HG03139 (cell line): ENCODE data around the gene ZNF460.
A peak's percentile ranks its signal among the peaks of the same experiment; 100 is the strongest.
"Not testable (repeated sequence)": the region's sequence is repeated elsewhere in the genome, so short reads cannot be mapped to it uniquely, and the experiment has no call there.

Experiments
- ATAC-seq: cut with Tn5 transposase; IDR thresholded peaks from one replicate; pipeline ENCODE4 v1.9.1; 2021; ENCODE audit not compliant: unreplicated experiment

The ZNF460 gene

GRCh38 chr19:57280165-57280961 is at the start of gene ZNF460:
ZNF460 (plus strand) TSS chr19:57280485; CDS start chr19:57280807, 322 bp downstream.
- ATAC-seq, result peak; percentile 67

GRCh38 chr19:57231686-57232085 is 48.6 kb upstream of the ZNF460 start:
- ATAC-seq, result no peak

GRCh38 chr19:57233207-57233606 is 47.1 kb upstream of the ZNF460 start:
- ATAC-seq, result no peak

GRCh38 chr19:57239982-57240310 is 40.3 kb upstream of the ZNF460 start:
- no peak for ATAC-seq

GRCh38 chr19:57240311-57241090 is 39.8 kb upstream of the ZNF460 start, which contains the start of gene ZNF805:
ZNF805 (plus strand) TSS chr19:57240632; CDS start chr19:57240892, 260 bp downstream.
- ATAC-seq, result peak; percentile 86

GRCh38 chr19:57241176-57241575 is 39.1 kb upstream of the ZNF460 start:
- no peak for ATAC-seq

GRCh38 chr19:57242821-57243220 is 37.5 kb upstream of the ZNF460 start:
- ATAC-seq, result no peak

- no peak for ATAC-seq
Measured at GRCh38 chr19:57244513-57244912, 35.8 kb upstream of the ZNF460 start.

- ATAC-seq, result no peak
Measured at GRCh38 chr19:57245066-57245465, 35.2 kb upstream of the ZNF460 start.

- no peak for ATAC-seq
Measured at GRCh38 chr19:57245959-57246358, 34.3 kb upstream of the ZNF460 start.

- no peak for ATAC-seq
Measured at GRCh38 chr19:57248646-57249045, 31.6 kb upstream of the ZNF460 start.

- no peak for ATAC-seq
Measured at GRCh38 chr19:57249329-57249728, 31.0 kb upstream of the ZNF460 start.

GRCh38 chr19:57253767-57254166 is 26.5 kb upstream of the ZNF460 start:
- ATAC-seq, result not testable (repeated sequence)

- no peak for ATAC-seq
Measured at GRCh38 chr19:57262044-57262443, 18.2 kb upstream of the ZNF460 start.

GRCh38 chr19:57263244-57263741 is 17.0 kb upstream of the ZNF460 start:
- no peak for ATAC-seq

- no peak for ATAC-seq
Measured at GRCh38 chr19:57267291-57267690, 13.0 kb upstream of the ZNF460 start.

GRCh38 chr19:57269515-57270250 is 10.6 kb upstream of the ZNF460 start:
- ATAC-seq, result no peak

GRCh38 chr19:57271280-57271679 is 9.0 kb upstream of the ZNF460 start:
- ATAC-seq, result no peak

GRCh38 chr19:57273014-57273413 is 7.3 kb upstream of the ZNF460 start:
- ATAC-seq, result no peak

- ATAC-seq, result no peak
Measured at GRCh38 chr19:57276430-57276829, 3.9 kb upstream of the ZNF460 start.

GRCh38 chr19:57278481-57278880 is 1.8 kb upstream of the ZNF460 start:
- not testable (repeated sequence) for ATAC-seq
